ENCODE data around the gene RNF151. TPM values are rescaled to one million over a fixed set of nuclear protein-coding genes. Genes with fewer than 3 reads are reported as not detected.

Gene RNF151
- not detected for polyA plus RNA-seq (2013, experiment 1 of 2)
- not detected for polyA plus RNA-seq (2013, experiment 2 of 2)

DNA sequence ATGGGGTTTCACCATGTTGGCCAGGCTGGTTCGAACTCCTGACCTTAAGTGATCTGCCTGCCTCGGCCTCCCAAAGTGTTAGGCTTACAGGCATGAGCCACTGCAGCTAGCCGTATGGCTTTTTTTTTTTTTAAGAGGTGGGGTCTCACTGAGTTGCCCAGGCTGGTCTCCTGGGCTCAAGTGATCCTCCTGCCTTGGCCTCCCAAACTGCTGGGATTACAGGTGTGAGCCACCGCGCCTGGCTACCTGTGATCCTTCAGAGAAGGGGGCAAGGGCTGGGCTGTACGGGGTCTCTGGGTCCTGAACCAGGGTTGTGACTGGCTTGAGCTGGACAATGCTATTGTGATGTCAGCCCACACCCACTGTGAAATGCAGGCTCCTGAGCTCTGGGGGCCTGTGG, at the start of gene RNF151:
RNF151 (plus strand) TSS at position 397 of the 400 bp plus-strand sequence. CDS start 26 bp downstream, outside the sequence.
- H2BK5ac ChIP-seq (ENCODE audit: low read length) = no peak within 1 kb of the TSS
- no peak within 1 kb of the TSS for H3K18ac ChIP-seq (ENCODE audit: low read length)
- H3K4ac ChIP-seq (ENCODE audit: low read length) = no peak within 1 kb of the TSS
- peaks cover 7 to 12% of the 10 kb centered on the region in 2 donors for H3K4me1 ChIP-seq (ENCODE audit: control insufficient read depth in 2 of 2, insufficient read depth in 1 of 2, low read depth in 1 of 2, low read length in 2 of 2)
- peak within 1 kb of the TSS; percentile 86 to 87 for H3K4me3 ChIP-seq (ENCODE audit: low read length in 2 of 2)
- WGBS, 2 donors (ENCODE audit: extremely low coverage in 2 of 2, insufficient read length in 2 of 2, insufficient replicate concordance in 1 of 2) = no CpG with 5 or more reads among the region's 6 CpGs
- no peaks in the 10 kb centered on the region for H3K27me3 ChIP-seq (ENCODE audit: control insufficient read depth in 3 of 3, insufficient read depth in 3 of 3, low read depth in 1 of 3, low read length in 3 of 3)
- DNase-seq (ENCODE audit: low spot score) = no peak
- H3K36me3 ChIP-seq (replicated peaks in 1 of 2; ENCODE audit: control insufficient read depth in 2 of 2, insufficient read depth in 2 of 2, low read length in 2 of 2) = peaks cover 13 to 28% of the 10 kb centered on the region in 2 donors
- no peak within 1 kb of the TSS for H3K9ac ChIP-seq (ENCODE audit: low read depth, low read length, poor library complexity)
- no peak within 1 kb of the TSS for H3K14ac ChIP-seq (ENCODE audit: low read length)
- peaks cover 14% of the 10 kb centered on the region for H3K79me1 ChIP-seq (ENCODE audit: low read depth, low read length)
- no peak within 1 kb of the TSS for H3K27ac ChIP-seq (replicated peaks; ENCODE audit: low read length)
- peak within 1 kb of the TSS; percentile 53 for H2AK5ac ChIP-seq (ENCODE audit: low read depth, low read length)
- H2AFZ ChIP-seq (ENCODE audit: low read length) = no peak within 1 kb of the TSS
- H2BK15ac ChIP-seq (ENCODE audit: low read length) = no peak within 1 kb of the TSS
- H3K4me2 ChIP-seq (ENCODE audit: insufficient read depth, low read length, poor library complexity, severe bottlenecking) = peak within 1 kb of the TSS; percentile 87
- H4K91ac ChIP-seq (ENCODE audit: low read depth, low read length, poor library complexity) = no peak within 1 kb of the TSS
- no peak within 1 kb of the TSS for H2BK12ac ChIP-seq (ENCODE audit: low read length)
- no peak within 1 kb of the TSS for H3K23ac ChIP-seq (ENCODE audit: low read depth, low read length, poor library complexity)
- no peak within 1 kb of the TSS for H2BK120ac ChIP-seq (ENCODE audit: low read depth, low read length)
- no peaks in the 10 kb centered on the region for H3K9me3 ChIP-seq (replicated peaks in 1 of 2; ENCODE audit: control insufficient read depth in 2 of 2, insufficient read depth in 1 of 2, low read depth in 1 of 2, low read length in 2 of 2)
- no peak within 1 kb of the TSS for H4K8ac ChIP-seq (ENCODE audit: low read depth, low read length)

DNA sequence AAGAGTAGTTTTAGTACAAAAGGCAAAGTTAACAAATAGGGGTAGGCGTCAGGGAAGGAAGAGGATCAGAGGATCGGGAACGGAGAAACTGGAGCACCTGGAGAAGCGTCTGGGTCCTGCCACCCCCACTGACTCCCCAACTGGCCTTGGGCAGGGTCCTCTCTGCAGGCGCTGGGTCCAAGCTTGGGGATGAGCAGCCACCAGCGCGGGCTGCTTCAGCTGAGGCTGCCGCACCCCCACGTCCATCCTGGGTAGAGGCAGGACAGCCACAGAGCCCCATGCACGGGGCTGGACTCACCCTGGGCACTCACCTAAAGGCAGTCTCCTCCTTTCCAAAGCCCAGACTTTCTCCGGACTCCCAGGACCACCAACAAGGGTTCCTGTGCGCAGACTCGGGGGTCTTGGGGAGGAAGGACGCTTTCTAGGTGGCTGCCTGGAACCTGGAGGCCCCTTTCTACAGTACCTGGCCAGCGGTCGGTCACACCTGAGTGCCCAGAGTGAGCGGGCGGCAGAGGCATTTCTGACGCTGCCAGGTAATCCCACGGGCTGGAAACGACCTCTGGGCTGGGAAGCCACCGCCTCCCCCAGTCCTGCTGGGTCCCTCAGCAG, 49.5 kb upstream of the RNF151 start:
- Histone ChIP-seq H4K91ac (ENCODE audit: low read depth, low read length, poor library complexity) (no peak overlapping the region), H3K27ac (replicated peaks; ENCODE audit: low read length) (no peak overlapping the region), H3K9me3 (replicated peaks in 1 of 2; ENCODE audit: control insufficient read depth in 2 of 2, insufficient read depth in 1 of 2, low read depth in 1 of 2, low read length in 2 of 2) (no peaks in the 10 kb centered on the region), H3K18ac (ENCODE audit: low read length) (peak overlapping the region; percentile 78), H2BK5ac (ENCODE audit: low read length) (no peak overlapping the region), H3K4me1 (ENCODE audit: control insufficient read depth in 2 of 2, insufficient read depth in 1 of 2, low read depth in 1 of 2, low read length in 2 of 2) (peaks cover 18 to 40% of the 10 kb centered on the region in 2 donors), H3K9ac (ENCODE audit: low read depth, low read length, poor library complexity) (no peak overlapping the region), H2AFZ (ENCODE audit: low read length) (no peak overlapping the region), H3K27me3 (ENCODE audit: control insufficient read depth in 3 of 3, insufficient read depth in 3 of 3, low read depth in 1 of 3, low read length in 3 of 3) (peaks cover 26 to 87% (median 46%) of the 10 kb centered on the region in 3 experiments), H3K79me1 (ENCODE audit: low read depth, low read length) (peaks cover 5% of the 10 kb centered on the region), H3K4me3 (ENCODE audit: low read length in 2 of 2) (no peak overlapping the region), H2BK12ac (ENCODE audit: low read length) (no peak overlapping the region), H2AK5ac (ENCODE audit: low read depth, low read length) (peak overlapping the region; percentile 16), H3K14ac (ENCODE audit: low read length) (no peak overlapping the region), H3K23ac (ENCODE audit: low read depth, low read length, poor library complexity) (peak overlapping the region; percentile 82), H3K4ac (ENCODE audit: low read length) (no peak overlapping the region), H3K4me2 (ENCODE audit: insufficient read depth, low read length, poor library complexity, severe bottlenecking) (peak overlapping the region; percentile 89), H4K8ac (ENCODE audit: low read depth, low read length) (no peak overlapping the region), H3K36me3 (replicated peaks in 1 of 2; ENCODE audit: control insufficient read depth in 2 of 2, insufficient read depth in 2 of 2, low read length in 2 of 2) (no peaks in the 10 kb centered on the region), H2BK120ac (ENCODE audit: low read depth, low read length) (no peak overlapping the region), H2BK15ac (ENCODE audit: low read length) (peak overlapping the region; percentile 6)
- WGBS, 2 donors (ENCODE audit: extremely low coverage in 2 of 2, insufficient read length in 2 of 2, insufficient replicate concordance in 1 of 2) = no CpG with 5 or more reads among the region's 22 CpGs
- DNase-seq (ENCODE audit: low spot score) = no peak

GRCh38 chr16:1917665-1918350, 48.8 kb upstream of the RNF151 start:
- Histone ChIP-seq H4K8ac (ENCODE audit: low read depth, low read length) (no peak overlapping the region), H3K4me1 (ENCODE audit: control insufficient read depth in 2 of 2, insufficient read depth in 1 of 2, low read depth in 1 of 2, low read length in 2 of 2) (peaks cover 18 to 40% of the 10 kb centered on the region in 2 donors), H3K9me3 (replicated peaks in 1 of 2; ENCODE audit: control insufficient read depth in 2 of 2, insufficient read depth in 1 of 2, low read depth in 1 of 2, low read length in 2 of 2) (no peaks in the 10 kb centered on the region), H3K4me2 (ENCODE audit: insufficient read depth, low read length, poor library complexity, severe bottlenecking) (peak overlapping the region; percentile 89), H3K27ac (replicated peaks; ENCODE audit: low read length) (no peak overlapping the region), H4K91ac (ENCODE audit: low read depth, low read length, poor library complexity) (no peak overlapping the region), H3K14ac (ENCODE audit: low read length) (no peak overlapping the region), H3K36me3 (replicated peaks in 1 of 2; ENCODE audit: control insufficient read depth in 2 of 2, insufficient read depth in 2 of 2, low read length in 2 of 2) (no peaks in the 10 kb centered on the region), H3K79me1 (ENCODE audit: low read depth, low read length) (peaks cover 5% of the 10 kb centered on the region), H2BK15ac (ENCODE audit: low read length) (peak overlapping the region; percentile 6), H3K23ac (ENCODE audit: low read depth, low read length, poor library complexity) (peak overlapping the region; percentile 82), H2AFZ (ENCODE audit: low read length) (peak overlapping the region; percentile 68), H3K9ac (ENCODE audit: low read depth, low read length, poor library complexity) (peak overlapping the region; percentile 34), H3K18ac (ENCODE audit: low read length) (peak overlapping the region; percentile 86), H3K27me3 (ENCODE audit: control insufficient read depth in 3 of 3, insufficient read depth in 3 of 3, low read depth in 1 of 3, low read length in 3 of 3) (peaks cover 26 to 89% (median 49%) of the 10 kb centered on the region in 3 experiments), H2AK5ac (ENCODE audit: low read depth, low read length) (peak overlapping the region; percentile 99), H2BK5ac (ENCODE audit: low read length) (no peak overlapping the region), H2BK120ac (ENCODE audit: low read depth, low read length) (no peak overlapping the region), H3K4me3 (ENCODE audit: low read length in 2 of 2) (peak overlapping the region in 1 of 2 donors; percentile 67), H2BK12ac (ENCODE audit: low read length) (peak overlapping the region; percentile 75), H3K4ac (ENCODE audit: low read length) (no peak overlapping the region)
- no CpG with 5 or more reads among the region's 81 CpGs for WGBS, 2 donors (ENCODE audit: extremely low coverage in 2 of 2, insufficient read length in 2 of 2, insufficient replicate concordance in 1 of 2)
- no peak for DNase-seq (ENCODE audit: low spot score)

Data from neuronal stem cell (in vitro differentiated cells).